ENCODE measurements around the gene POLR3C.
A peak's percentile ranks its signal among the peaks of the same experiment; 100 is the strongest.

Gene POLR3C

GRCh38 chr1:145871994-145872924 is 48.3 kb downstream of the POLR3C start:
- DNase-seq = no peak

- no peak for DNase-seq
Measured at GRCh38 chr1:145874646-145875045, 50.6 kb downstream of the POLR3C start.

- no peak for DNase-seq
Measured at GRCh38 chr1:145877923-145878486, 54.0 kb downstream of the POLR3C start.

GRCh38 chr1:145878724-145879123 is 54.7 kb downstream of the POLR3C start:
- DNase-seq = no peak

GRCh38 chr1:145879775-145880174 is 55.8 kb downstream of the POLR3C start:
- peak; percentile 100 for DNase-seq

- DNase-seq = no peak
Measured at GRCh38 chr1:145884675-145885074, 60.7 kb downstream of the POLR3C start.

- peak; percentile 17 for DNase-seq
Measured at GRCh38 chr1:145885738-145886287, 61.8 kb downstream of the POLR3C start, which contains the start of gene ANKRD35. ANKRD35 (minus strand) TSS chr1:145885866; CDS start chr1:145885758, 108 bp downstream.

- no peak for DNase-seq
Measured at GRCh38 chr1:145886390-145886789, 62.4 kb downstream of the POLR3C start.

GRCh38 chr1:145886816-145887215 is 62.8 kb downstream of the POLR3C start:
- DNase-seq = no peak

GRCh38 chr1:145887631-145888030 is 63.6 kb downstream of the POLR3C start:
- DNase-seq = no peak

GRCh38 chr1:145889722-145890121 is 65.7 kb downstream of the POLR3C start:
- DNase-seq = no peak

GRCh38 chr1:145891143-145891542 is 67.1 kb downstream of the POLR3C start:
- peak; percentile 30 for DNase-seq

GRCh38 chr1:145891587-145892485 is 67.8 kb downstream of the POLR3C start:
- peak; percentile 95 for DNase-seq

- DNase-seq = no peak
Measured at GRCh38 chr1:145892486-145893087, 68.6 kb downstream of the POLR3C start.

- no peak for DNase-seq
Measured at GRCh38 chr1:145893306-145894055, 69.5 kb downstream of the POLR3C start.

All from NCI-H2081 treated with DMSO at 0.1 percent for 48 hours (cell line).